PC-9 (cell line): ENCODE data around the gene DNAJA4. TPM values are rescaled to one million over a fixed set of nuclear protein-coding genes. Genes with fewer than 3 reads are reported as not detected.

ENCODE experiments used
- BruUV-seq: library from RNA; stranded (reverse); fragments of 400-500 nt; replicated peaks from 2 replicates; lab custom pipeline; 2021; lab: Mats Ljungman, UMichigan
- CTCF ChIA-PET: fragments of 300-600 bp; sonication (Branson Sonifier 250); formaldehyde crosslinking; loops from one replicate; lab custom pipeline; 2022; ENCODE audit warnings: antibody characterized with exemption; lab: Charles Lee
- POLR2A ChIA-PET: fragments of 300-600 bp; sonication (Branson Sonifier 250); formaldehyde crosslinking; loops from one replicate; lab custom pipeline; 2022; ENCODE audit warnings: antibody characterized with exemption; ENCODE audit not compliant: unreplicated experiment; lab: Charles Lee
- DNase-seq, 2 experiments: peaks; one replicate each; pipeline versions ENCODE4 v3.0.0 to v3.0.0-alpha.2; 2015 to 2022; ENCODE audit warnings: mixed read lengths in 1 of 2
- H2AFZ ChIP-seq: fragments of 200-600 bp; sonication (generic); 2 replicates; pipeline ENCODE4 v1.8.1; 2017; ENCODE audit warnings: antibody characterized with exemption
- H3F3A ChIP-seq: fragments of 200-600 bp; sonication (generic); 2 replicates; pipeline ENCODE4 v1.8.1; 2017; ENCODE audit warnings: antibody characterized with exemption, mild to moderate bottlenecking, low read depth; ENCODE audit not compliant: insufficient read depth
- H3K27ac ChIP-seq: fragments of 200-600 bp; sonication (generic); 2 replicates; pipeline ENCODE4 v1.6.1; 2016; ENCODE audit warnings: mixed run types
- H3K27me3 ChIP-seq: fragments of 200-600 bp; sonication (generic); 2 replicates; pipeline ENCODE4 v1.6.1; 2016; ENCODE audit warnings: low read depth, mixed run types; ENCODE audit not compliant: insufficient read depth
- H3K36me3 ChIP-seq: fragments of 200-600 bp; sonication (generic); 2 replicates; pipeline ENCODE4 v1.6.1; 2016; ENCODE audit warnings: low read depth, mixed run types
- H3K4me1 ChIP-seq: fragments of 200-600 bp; sonication (generic); replicated peaks from 2 replicates; pipeline ENCODE4 v1.6.1; 2016; ENCODE audit warnings: mixed run types; ENCODE audit not compliant: insufficient read depth
- H3K4me2 ChIP-seq: fragments of 200-600 bp; sonication (generic); 2 replicates; pipeline ENCODE4 v1.6.1; 2017; ENCODE audit warnings: mixed run types
- H3K4me3 ChIP-seq: fragments of 200-600 bp; sonication (generic); 2 replicates; pipeline ENCODE4 v1.6.1; 2016; ENCODE audit warnings: mixed run types
- H3K79me2 ChIP-seq: fragments of 200-600 bp; sonication (generic); 2 replicates; pipeline ENCODE4 v1.6.1; 2017; ENCODE audit warnings: low read depth, mixed run types
- H3K9me2 ChIP-seq: fragments of 200-600 bp; sonication (generic); 2 replicates; pipeline ENCODE4 v1.8.1; 2017; ENCODE audit warnings: mild to moderate bottlenecking; ENCODE audit not compliant: insufficient read depth
- H3K9me3 ChIP-seq: fragments of 200-600 bp; sonication (generic); 2 replicates; pipeline ENCODE4 v1.8.1; 2016; ENCODE audit warnings: low read depth; ENCODE audit not compliant: insufficient read depth
- H4K20me1 ChIP-seq: fragments of 200-600 bp; sonication (generic); 2 replicates; pipeline ENCODE4 v1.8.1; 2017; ENCODE audit not compliant: insufficient read depth
- EZH2 ChIP-seq: fragments of 200-600 bp; sonication (generic); IDR thresholded peaks from 2 replicates; pipeline ENCODE4 v1.8.0; 2017; ENCODE audit warnings: antibody characterized with exemption, low read depth
- intact Hi-C: fragments of 100-400 bp; cut with micrococcal nuclease; formaldehyde crosslinking; loops from one replicate; pipeline ENCODE4 v1.10.0; 2022; ENCODE audit not compliant: unreplicated experiment
- total RNA-seq: library from RNA; stranded (reverse); gene quantifications from 2 replicates; pipeline ENCODE4 v1.2.3, GENCODE V29; 2021
- TF ChIP-seq, protein P1 (sequence below): fragments of 200-600 bp; sonication (generic); conservative IDR thresholded peaks from 2 replicates; pipeline ENCODE4 v1.6.1; 2017; ENCODE audit warnings: mixed run types, antibody characterized with exemption, mild to moderate bottlenecking, moderate library complexity

DNAJA4 gene
- total RNA-seq, 1 experiment from 2014 or later, result 0.35 TPM

DNA sequence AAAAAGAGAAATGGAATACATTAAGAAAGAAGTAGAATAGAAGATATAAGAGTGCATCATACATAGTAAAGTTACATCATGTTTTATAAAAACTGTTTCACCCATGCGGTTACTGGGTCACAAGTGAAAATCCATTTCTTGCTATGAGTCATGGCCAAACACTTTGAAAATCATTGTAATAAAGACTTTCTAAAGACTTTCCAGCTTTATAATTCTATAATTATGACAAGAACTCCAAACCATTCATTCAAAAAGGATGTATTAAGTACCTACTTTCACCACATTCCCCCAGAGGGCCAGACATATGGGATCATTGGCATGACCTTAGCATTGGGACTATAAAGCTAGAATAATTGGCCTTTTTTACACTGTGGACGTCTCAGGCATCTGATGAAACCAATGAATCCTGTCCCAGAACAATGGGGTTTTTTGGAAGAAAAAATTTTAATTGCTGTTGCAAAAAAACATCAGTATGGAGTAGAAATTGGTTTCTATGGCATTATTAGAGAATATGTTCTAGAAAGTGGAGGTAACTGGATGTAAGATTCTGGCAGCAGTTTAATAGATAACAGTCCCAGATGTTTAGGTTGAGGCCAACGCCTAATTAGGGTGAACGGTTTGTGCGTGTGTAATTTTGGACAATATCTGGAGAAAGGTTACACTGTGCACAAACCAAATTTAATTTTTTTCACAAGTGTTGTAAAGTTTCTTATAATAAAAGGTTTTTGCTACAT lies 38.4 kb downstream of the DNAJA4 start:
- Histone ChIP-seq H3K9me3 (no peaks in the 10 kb centered on the region), H4K20me1 (no peaks in the 10 kb centered on the region), H3K36me3 (no peaks in the 10 kb centered on the region), H3K4me2 (peak overlapping the region; percentile 62), H3K9me2 (no peaks in the 10 kb centered on the region), H3K27me3 (no peaks in the 10 kb centered on the region), H3K4me3 (no peak overlapping the region; the same call in 1 of the 2 replicates), H3K27ac (peak overlapping the region; percentile 92), H3K79me2 (peaks cover 19% of the 10 kb centered on the region), H2AFZ (no peak overlapping the region), H3K4me1 (peaks cover 71% of the 10 kb centered on the region), H3F3A (peaks cover 38% of the 10 kb centered on the region)
- ChIA-PET CTCF (no interaction called here), POLR2A (interaction anchor here (0.5 to 0.7 kb wide), 6 partner anchors 120 to 361 kb away, joined by 3 to 12 read pairs (median 4); no protein-coding TSS in a partner anchor)
- BruUV-seq, result no TSS peak
- intact Hi-C loops, result no loop called here
- TF ChIP-seq, protein P1, sequence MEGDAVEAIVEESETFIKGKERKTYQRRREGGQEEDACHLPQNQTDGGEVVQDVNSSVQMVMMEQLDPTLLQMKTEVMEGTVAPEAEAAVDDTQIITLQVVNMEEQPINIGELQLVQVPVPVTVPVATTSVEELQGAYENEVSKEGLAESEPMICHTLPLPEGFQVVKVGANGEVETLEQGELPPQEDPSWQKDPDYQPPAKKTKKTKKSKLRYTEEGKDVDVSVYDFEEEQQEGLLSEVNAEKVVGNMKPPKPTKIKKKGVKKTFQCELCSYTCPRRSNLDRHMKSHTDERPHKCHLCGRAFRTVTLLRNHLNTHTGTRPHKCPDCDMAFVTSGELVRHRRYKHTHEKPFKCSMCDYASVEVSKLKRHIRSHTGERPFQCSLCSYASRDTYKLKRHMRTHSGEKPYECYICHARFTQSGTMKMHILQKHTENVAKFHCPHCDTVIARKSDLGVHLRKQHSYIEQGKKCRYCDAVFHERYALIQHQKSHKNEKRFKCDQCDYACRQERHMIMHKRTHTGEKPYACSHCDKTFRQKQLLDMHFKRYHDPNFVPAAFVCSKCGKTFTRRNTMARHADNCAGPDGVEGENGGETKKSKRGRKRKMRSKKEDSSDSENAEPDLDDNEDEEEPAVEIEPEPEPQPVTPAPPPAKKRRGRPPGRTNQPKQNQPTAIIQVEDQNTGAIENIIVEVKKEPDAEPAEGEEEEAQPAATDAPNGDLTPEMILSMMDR, result no peak
- TF ChIP-seq EZH2, result no peak
- peak in 1 of 2 experiments; percentile 82 for DNase-seq

DNA sequence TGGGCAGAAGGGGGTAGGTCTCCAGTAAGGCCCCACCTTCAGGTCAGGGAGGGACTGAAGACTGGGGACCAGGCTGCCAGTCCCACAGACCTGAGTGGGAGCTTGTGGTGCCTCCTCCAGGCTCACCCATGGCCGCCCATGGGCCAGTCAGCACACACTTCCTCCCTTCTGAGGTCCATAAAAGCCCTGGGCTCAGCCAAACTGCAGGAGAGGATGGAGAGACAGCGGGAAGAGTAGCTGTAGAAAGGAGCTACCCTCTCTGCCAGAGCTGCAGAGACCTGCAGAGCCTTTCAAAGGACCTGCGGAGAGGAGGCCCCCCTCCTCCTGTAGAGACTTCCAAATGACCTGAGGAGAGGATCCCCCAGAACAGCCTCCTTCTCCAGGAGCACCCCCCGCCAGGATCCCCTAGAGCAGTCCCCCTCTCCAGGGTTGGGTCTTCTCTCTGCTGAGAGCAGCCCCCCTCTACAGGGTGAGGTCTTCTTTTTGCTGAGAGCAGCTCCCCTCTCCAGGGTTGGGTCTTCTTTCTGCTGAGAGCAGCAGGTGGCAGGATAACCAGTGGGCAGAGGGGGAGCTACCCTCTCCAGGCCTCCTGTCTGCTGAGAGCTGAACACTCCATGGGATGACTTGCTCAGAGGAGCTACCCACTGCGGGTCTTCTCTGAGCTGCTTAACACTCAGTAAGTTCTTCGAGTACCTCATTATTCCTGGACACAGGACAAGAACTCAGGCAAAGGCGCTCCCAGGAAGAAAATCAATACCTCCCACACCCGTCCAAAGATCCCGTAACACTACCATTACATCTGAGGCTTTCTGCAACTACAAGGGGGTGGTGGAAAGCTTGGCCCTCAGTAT lies 40.1 kb downstream of the DNAJA4 start:
- Histone ChIP-seq H3K27ac (no peak overlapping the region), H3K27me3 (no peaks in the 10 kb centered on the region), H4K20me1 (no peaks in the 10 kb centered on the region), H3K79me2 (0 out of 2 replicates have a peak, but pooled peaks cover 3% of the 10 kb centered on the region), H3F3A (peaks cover 38% of the 10 kb centered on the region), H3K9me2 (no peaks in the 10 kb centered on the region), H3K36me3 (no peaks in the 10 kb centered on the region), H2AFZ (no peak overlapping the region), H3K4me3 (no peak overlapping the region), H3K4me1 (peaks cover 61% of the 10 kb centered on the region), H3K9me3 (no peaks in the 10 kb centered on the region), H3K4me2 (no peak overlapping the region)
- no TSS peak for BruUV-seq
- DNase-seq, result no peak
- ChIA-PET POLR2A (no interaction called here), CTCF (interaction anchor here (0.5 kb wide), 1 partner anchor 124 kb away, joined by 3 read pairs; no protein-coding TSS in a partner anchor)
- TF ChIP-seq, protein P1, result no peak
- TF ChIP-seq EZH2, result no peak
- intact Hi-C loops, result loop anchor here (5.0 kb wide), 2 partner anchors 192 to 448 kb away; no protein-coding TSS in a partner anchor

DNA sequence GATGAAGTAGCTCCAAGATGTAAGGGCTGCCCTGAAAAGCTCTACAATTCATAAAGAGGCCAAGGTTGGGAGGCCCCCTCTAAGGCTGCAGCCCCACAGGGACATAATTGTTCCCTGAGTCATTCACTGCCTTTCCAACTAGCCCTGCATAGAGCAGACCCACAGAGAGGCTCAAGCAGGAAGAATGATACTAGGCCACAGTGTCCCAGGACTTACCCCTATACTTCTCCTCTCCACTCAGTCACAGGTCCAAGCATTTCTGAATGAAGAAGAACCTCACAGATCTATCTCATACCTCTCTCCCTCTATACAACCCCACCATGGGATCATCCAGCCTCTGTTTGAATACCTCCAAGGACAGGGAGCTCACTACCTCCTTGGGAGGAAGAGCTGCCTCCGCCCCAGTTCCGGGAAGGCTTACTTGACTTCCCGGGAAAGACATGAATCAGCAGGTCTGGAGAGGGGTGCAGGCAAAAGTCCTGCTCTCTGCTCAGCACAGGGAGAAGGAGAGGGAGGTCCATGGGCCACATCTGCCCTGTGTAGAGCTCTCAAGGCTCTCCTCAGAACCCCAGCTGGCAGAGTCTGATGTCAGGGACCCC lies 41.9 kb downstream of the DNAJA4 start:
- no peak overlapping the region for H3K4me2 ChIP-seq
- intact Hi-C loops, result loop anchor here (5.0 kb wide), 2 partner anchors 194 to 446 kb away; no protein-coding TSS in a partner anchor
- TF ChIP-seq, protein P1, result no peak
- TF ChIP-seq EZH2, result no peak
- no peaks in the 10 kb centered on the region for H3K79me2 ChIP-seq
- H3K4me3 ChIP-seq, result no peak overlapping the region
- H4K20me1 ChIP-seq, result no peaks in the 10 kb centered on the region
- H3K27ac ChIP-seq, result peak overlapping the region; percentile 38
- H3K4me1 ChIP-seq, result peaks cover 48% of the 10 kb centered on the region
- ChIA-PET CTCF (no interaction called here), POLR2A (interaction anchor here (0.6 kb wide), 1 partner anchor 445 kb away, joined by 4 read pairs; no protein-coding TSS in a partner anchor)
- no peaks in the 10 kb centered on the region for H3K27me3 ChIP-seq
- no peak overlapping the region for H2AFZ ChIP-seq
- no peak for DNase-seq
- H3K9me2 ChIP-seq, result no peaks in the 10 kb centered on the region
- H3F3A ChIP-seq, result peaks cover 27% of the 10 kb centered on the region
- no TSS peak for BruUV-seq
- no peaks in the 10 kb centered on the region for H3K36me3 ChIP-seq
- H3K9me3 ChIP-seq, result no peaks in the 10 kb centered on the region
